H9 (cell line): Measurements from ENCODE around the gene FRAS1. TPM values are rescaled to one million over a fixed set of nuclear protein-coding genes. Genes with fewer than 3 reads are reported as not detected.

ENCODE experiments used
- DNase-seq: peaks from one replicate; pipeline ENCODE4 v3.0.0-alpha.2; 2017
- H2AFZ ChIP-seq: one replicate; pipeline ENCODE4 v1.6.1; 2013; ENCODE audit warnings: mild to moderate bottlenecking, low read length, control low read depth, moderate library complexity
- H2AK5ac ChIP-seq: 2 replicates; pipeline ENCODE4 v1.6.1; 2013; ENCODE audit warnings: low read length, control low read depth, mixed read lengths; ENCODE audit not compliant: insufficient read length
- H2BK120ac ChIP-seq: one replicate; pipeline ENCODE4 v1.6.1; 2013; ENCODE audit warnings: low read depth, mild to moderate bottlenecking, low read length, control low read depth, inconsistent platforms; ENCODE audit not compliant: poor library complexity, severe bottlenecking
- H2BK12ac ChIP-seq: 2 replicates; pipeline ENCODE4 v1.6.1; 2013; ENCODE audit warnings: low read length, control low read depth, mixed read lengths, low read depth; ENCODE audit not compliant: insufficient read length
- H2BK15ac ChIP-seq: 2 replicates; pipeline ENCODE4 v1.6.1; 2013; ENCODE audit warnings: low read depth, low read length, control low read depth
- H2BK20ac ChIP-seq: one replicate; pipeline ENCODE4 v1.6.1; 2013; ENCODE audit warnings: low read depth, mild to moderate bottlenecking, low read length, control low read depth, inconsistent platforms; ENCODE audit not compliant: poor library complexity, severe bottlenecking
- H2BK5ac ChIP-seq: 2 replicates; pipeline ENCODE4 v1.6.1; 2013; ENCODE audit warnings: low read length, control low read depth, mixed read lengths; ENCODE audit not compliant: insufficient read length
- H3K14ac ChIP-seq: 2 replicates; pipeline ENCODE4 v1.6.1; 2013; ENCODE audit warnings: low read length, control low read depth; ENCODE audit not compliant: insufficient read depth
- H3K18ac ChIP-seq: 2 replicates; pipeline ENCODE4 v1.6.1; 2013; ENCODE audit warnings: low read depth, mild to moderate bottlenecking, mixed read lengths, low read length, control low read depth; ENCODE audit not compliant: insufficient read length
- H3K23ac ChIP-seq: 2 replicates; pipeline ENCODE4 v1.6.1; 2013; ENCODE audit warnings: low read length, control low read depth, mixed read lengths, low read depth; ENCODE audit not compliant: insufficient read length
- H3K23me2 ChIP-seq: 2 replicates; pipeline ENCODE4 v1.6.1; 2013; ENCODE audit warnings: low read depth, mild to moderate bottlenecking, mixed read lengths, low read length, control low read depth; ENCODE audit not compliant: insufficient read length, poor library complexity, severe bottlenecking
- H3K27ac ChIP-seq: 2 replicates; pipeline ENCODE4 v1.5.1; 2013; ENCODE audit warnings: low read length, control low read depth, mixed read lengths, low read depth; ENCODE audit not compliant: insufficient read length
- H3K27me3 ChIP-seq: 2 replicates; pipeline ENCODE4 v1.6.1; 2013; ENCODE audit warnings: low read length, control low read depth, inconsistent platforms; ENCODE audit not compliant: insufficient read depth
- H3K4ac ChIP-seq: 2 replicates; pipeline ENCODE4 v1.6.1; 2013; ENCODE audit warnings: low read depth, mild to moderate bottlenecking, control low read depth, inconsistent platforms, low read length, moderate library complexity
- H3K4me1 ChIP-seq: 2 replicates; pipeline ENCODE4 v1.6.1; 2013; ENCODE audit warnings: low read length, control low read depth, inconsistent platforms; ENCODE audit not compliant: insufficient read depth
- H3K4me2 ChIP-seq: 2 replicates; pipeline ENCODE4 v1.6.1; 2013; ENCODE audit warnings: low read length, control low read depth, mixed read lengths; ENCODE audit not compliant: insufficient read length, insufficient read depth
- H3K56ac ChIP-seq: 2 replicates; pipeline ENCODE4 v1.6.1; 2013; ENCODE audit warnings: low read depth, mild to moderate bottlenecking, mixed read lengths, low read length, control low read depth; ENCODE audit not compliant: insufficient read length
- H3K79me1 ChIP-seq: 2 replicates; pipeline ENCODE4 v1.6.1; 2013; ENCODE audit warnings: low read depth, mild to moderate bottlenecking, moderate library complexity, low read length, control low read depth, inconsistent platforms; ENCODE audit not compliant: insufficient read depth, poor library complexity, severe bottlenecking
- H3K79me2 ChIP-seq: 2 replicates; pipeline ENCODE4 v1.6.1; 2013; ENCODE audit warnings: low read length, control low read depth, inconsistent platforms; ENCODE audit not compliant: insufficient read depth
- H3K9ac ChIP-seq: 2 replicates; pipeline ENCODE4 v1.6.1; 2013; ENCODE audit warnings: low read length, control low read depth, mixed read lengths; ENCODE audit not compliant: insufficient read length; ENCODE audit errors: extremely low read depth
- H3K9me3 ChIP-seq: one replicate; pipeline ENCODE4 v1.6.1; 2013; ENCODE audit warnings: low read depth, low read length, inconsistent platforms; ENCODE audit not compliant: control insufficient read depth
- H3T11ph ChIP-seq: one replicate; pipeline ENCODE4 v1.6.1; 2013; ENCODE audit warnings: mild to moderate bottlenecking, low read length, control low read depth, inconsistent platforms
- H4K20me1 ChIP-seq: one replicate; pipeline ENCODE4 v1.6.1; 2013; ENCODE audit not compliant: control insufficient read depth, insufficient read length, insufficient read depth
- H4K5ac ChIP-seq: 2 replicates; pipeline ENCODE4 v1.6.1; 2013; ENCODE audit warnings: low read depth, mild to moderate bottlenecking, mixed read lengths, low read length, control low read depth; ENCODE audit not compliant: insufficient read length
- H4K8ac ChIP-seq: replicated peaks from 2 replicates; pipeline ENCODE4 v1.6.1; 2013; ENCODE audit warnings: low read length, control low read depth, mixed read lengths, low read depth; ENCODE audit not compliant: insufficient read length
- H4K91ac ChIP-seq: 2 replicates; pipeline ENCODE4 v1.6.1; 2013; ENCODE audit warnings: low read depth, mild to moderate bottlenecking, moderate library complexity, mixed read lengths, low read length, control low read depth; ENCODE audit not compliant: insufficient read length
- H3K27ac Mint-ChIP-seq, 3 experiments: 2 replicates in 2 of 3; 3 replicates in 1 of 3; pipeline ENCODE4 v1.8.0; 2020 to 2021; ENCODE audit warnings: mixed read lengths in 3 of 3, mild to moderate bottlenecking in 1 of 3, moderate library complexity in 1 of 3
- H3K27me3 Mint-ChIP-seq: 2 replicates; pipeline ENCODE4 v1.8.0; 2021; ENCODE audit warnings: low read depth, mild to moderate bottlenecking, moderate library complexity, mixed read lengths
- H3K36me3 Mint-ChIP-seq, 3 experiments: 2 replicates in 2 of 3; 3 replicates in 1 of 3; pipeline ENCODE4 v1.8.0; 2020 to 2021; ENCODE audit warnings: low read depth in 3 of 3, mixed read lengths in 3 of 3; ENCODE audit not compliant: insufficient read depth in 1 of 3
- H3K4me1 Mint-ChIP-seq, 2 experiments: 2 replicates each; pipeline ENCODE4 v1.8.0; 2020; ENCODE audit warnings: mixed read lengths in 2 of 2
- H3K4me3 Mint-ChIP-seq, 2 experiments: 2 replicates in 1 of 2; 3 replicates in 1 of 2; pipeline ENCODE4 v1.8.0; 2020 to 2021; ENCODE audit warnings: mild to moderate bottlenecking in 2 of 2, mixed read lengths in 2 of 2, moderate library complexity in 1 of 2
- H3K9me3 Mint-ChIP-seq, 2 experiments: 2 replicates in 1 of 2; 3 replicates in 1 of 2; pipeline ENCODE4 v1.8.0; 2020; ENCODE audit warnings: mild to moderate bottlenecking in 2 of 2, mixed read lengths in 2 of 2, moderate library complexity in 1 of 2
- CTCF ChIP-seq: fragments of 200-600 bp; sonication (generic); conservative IDR thresholded peaks from 3 replicates; pipeline ENCODE4 v1.8.0; 2021; ENCODE audit warnings: antibody characterized with exemption, mild to moderate bottlenecking
- WGBS: extraction: QIAGEN DNeasy Blood & Tissue Kit; methylation state at CpG from one replicate; pipeline ENCODE4 v1.1.7; 2013; ENCODE audit warnings: missing lambda C conversion rate, low lambda C conversion rate, mixed read lengths; ENCODE audit not compliant: insufficient read length; ENCODE audit errors: extremely low coverage; 5-methylcytosine and 5-hydroxymethylcytosine counted together
- total RNA-seq: library from RNA; stranded (reverse); gene quantifications from 2 replicates; pipeline ENCODE4 v1.2.1, GENCODE V29; 2021

Gene FRAS1
- total RNA-seq, 1 experiment from 2014 or later, result 58.5 TPM

- H4K20me1 ChIP-seq, result no peaks in the 10 kb centered on the region
- no peak for TF ChIP-seq CTCF
- no CpG with 5 or more reads among the region's 2 CpGs for WGBS
Measured at GRCh38 chr4:78165758-78166157, 108.6 kb downstream of the FRAS1 start.

More at GRCh38 chr4:78165758-78166157, 108.6 kb downstream of the FRAS1 start:
- Histone ChIP-seq H3K23me2 (no peaks in the 10 kb centered on the region), H2BK12ac (no peak overlapping the region), H4K8ac (no peak overlapping the region), H3K79me1 (no peaks in the 10 kb centered on the region), H2BK20ac (no peak overlapping the region), H3K9me3 (no peaks in the 10 kb centered on the region), H3K9ac (no peak overlapping the region), H3K14ac (no peak overlapping the region), H2AK5ac (no peak overlapping the region), H2BK5ac (no peak overlapping the region), H3K4me2 (no peak overlapping the region), H2BK120ac (no peak overlapping the region), H3K56ac (no peak overlapping the region), H3K4me1 (peaks cover 6% of the 10 kb centered on the region; the same call in 1 of the 2 replicates), H2BK15ac (no peak overlapping the region), H3K79me2 (peaks cover 4% of the 10 kb centered on the region; the same call in 1 of the 2 replicates), H4K91ac (no peak overlapping the region), H3K27me3 (no peaks in the 10 kb centered on the region), H4K5ac (no peak overlapping the region), H3K4ac (no peak overlapping the region), H3T11ph (no peak overlapping the region), H3K27ac (no peak overlapping the region), H3K18ac (no peak overlapping the region), H2AFZ (no peak overlapping the region), H3K23ac (no peak overlapping the region)
- Mint-ChIP-seq H3K4me1 (peaks cover 41 to 63% of the 10 kb centered on the region in 2 experiments), H3K4me3 (no peak overlapping the region), H3K36me3 (no peaks in the 10 kb centered on the region), H3K9me3 (no peaks in the 10 kb centered on the region), H3K27ac (peak overlapping the region in 1 of 3 experiments; percentile 26; a peak in 1 of 7 replicates), H3K27me3 (no peaks in the 10 kb centered on the region)
- DNase-seq, result no peak
